Panc1 (cell line): Measurements from ENCODE around the gene ARHGAP45. TPM values are rescaled to one million over a fixed set of nuclear protein-coding genes. Genes with fewer than 3 reads are reported as not detected.

ENCODE experiments used
- ATAC-seq: fragments of 200-7000 bp; cut with Tn5 transposase; 2 replicates; pipeline ENCODE4 v1.9.1; 2020; ENCODE audit warnings: mild to moderate bottlenecking, moderate library complexity
- BruUV-seq: library from RNA; stranded (reverse); fragments of 400-500 nt; replicated peaks from 2 replicates; lab custom pipeline; 2021; lab: Mats Ljungman, UMichigan
- CTCF ChIA-PET: fragments of 300-600 bp; sonication (Branson Sonifier 250); formaldehyde crosslinking; loops from one replicate; lab custom pipeline; 2022; ENCODE audit warnings: antibody characterized with exemption; lab: Charles Lee
- POLR2A ChIA-PET: fragments of 300-600 bp; sonication (Branson Sonifier 250); formaldehyde crosslinking; loops from one replicate; lab custom pipeline; 2022; ENCODE audit warnings: antibody characterized with exemption; lab: Charles Lee
- DNase-seq: peaks from one replicate; pipeline ENCODE4 v3.0.0-alpha.2; 2010; ENCODE audit warnings: low read depth, low spot score
- H3K27ac ChIP-seq: 2 replicates; pipeline ENCODE4 v1.5.1; 2011; ENCODE audit warnings: mild to moderate bottlenecking, low read length, inconsistent platforms
- H3K27me3 ChIP-seq: fragments of 200-500 bp; sonication (Bioruptor generic); 2 replicates; pipeline ENCODE4 v1.6.0; 2014; ENCODE audit warnings: low read length, inconsistent platforms; ENCODE audit not compliant: control insufficient read depth, insufficient read depth
- H3K36me3 ChIP-seq: fragments of 200-500 bp; sonication (Bioruptor generic); 2 replicates; pipeline ENCODE4 v1.5.1; 2014; ENCODE audit warnings: inconsistent platforms, mild to moderate bottlenecking, low read length, moderate library complexity; ENCODE audit not compliant: control insufficient read depth, insufficient read depth
- H3K4me1 ChIP-seq: 2 replicates; pipeline ENCODE4 v1.5.1; 2011; ENCODE audit warnings: inconsistent platforms, mild to moderate bottlenecking, low read length, moderate library complexity; ENCODE audit not compliant: control insufficient read depth, insufficient read depth
- H3K4me3 ChIP-seq, 2 experiments: 2 replicates each; pipeline ENCODE4 v1.5.1; 2011 to 2012; ENCODE audit warnings: low read depth in 2 of 2, low read length in 2 of 2, mild to moderate bottlenecking in 2 of 2, inconsistent platforms in 1 of 2, moderate library complexity in 1 of 2
- H3K9me3 ChIP-seq: fragments of 200-500 bp; sonication (Bioruptor generic); 2 replicates; pipeline ENCODE4 v1.5.1; 2014; ENCODE audit warnings: low read depth, mild to moderate bottlenecking, inconsistent platforms, low read length, moderate library complexity; ENCODE audit not compliant: control insufficient read depth, insufficient read depth
- POLR2AphosphoS5 ChIP-seq: IDR thresholded peaks from 2 replicates; pipeline ENCODE4 v1.6.1; 2012; ENCODE audit warnings: mild to moderate bottlenecking, low read depth, low read length, moderate library complexity
- REST ChIP-seq, 2 experiments: IDR thresholded peaks; 2 replicates each; pipeline ENCODE4 v1.6.1; 2011 to 2012; ENCODE audit warnings: low read depth in 2 of 2, control low read depth in 1 of 2, low read length in 1 of 2, mild to moderate bottlenecking in 1 of 2, moderate library complexity in 1 of 2; ENCODE audit not compliant: insufficient read depth in 1 of 2
- SIN3A ChIP-seq: IDR thresholded peaks from 2 replicates; pipeline ENCODE4 v1.6.1; 2012; ENCODE audit warnings: low read depth, mild to moderate bottlenecking, low read length, moderate library complexity, borderline replicate concordance; ENCODE audit not compliant: insufficient read depth
- TCF7L2 ChIP-seq: IDR thresholded peaks from 2 replicates; pipeline ENCODE4 v1.6.1; 2011; ENCODE audit warnings: mild to moderate bottlenecking, low read depth, low read length, inconsistent platforms
- in situ Hi-C: cut with HindIII; loops from 2 replicates; pipeline ENCODE4 v1.10.0; 2016; ENCODE audit warnings: low sequenced_read_pairs, low pct_unique_long_range_greater_than_20kb
- intact Hi-C: fragments of 100-400 bp; cut with micrococcal nuclease; formaldehyde crosslinking; loops from one replicate; pipeline ENCODE4 v1.10.0; 2022; ENCODE audit not compliant: unreplicated experiment
- total RNA-seq: library from RNA; stranded (reverse); gene quantifications from one replicate; pipeline ENCODE4 v1.2.1, GENCODE V29; 2021; ENCODE audit not compliant: unreplicated experiment
- TF ChIP-seq, protein P1 (sequence below): fragments of 450-650 bp; IDR thresholded peaks from 2 replicates; pipeline ENCODE4 v1.5.1; 2017; ENCODE audit warnings: mild to moderate bottlenecking

The ARHGAP45 gene
- total RNA-seq, 1 experiment from 2014 or later: 27.8 TPM

- no TSS peak for BruUV-seq
- Histone ChIP-seq H3K9me3 (no peaks in the 10 kb centered on the region), H3K27ac (no peak overlapping the region), H3K27me3 (no peaks in the 10 kb centered on the region), H3K4me3 (no peak overlapping the region), H3K36me3 (no peaks in the 10 kb centered on the region), H3K4me1 (peaks cover 8% of the 10 kb centered on the region)
- ChIA-PET POLR2A (interaction anchor here (0.7 kb wide), 1 partner anchor 11 kb away, joined by 5 read pairs; no protein-coding TSS in a partner anchor), CTCF (interaction anchor here (0.6 kb wide), 1 partner anchor 35 kb away, joined by 7 read pairs; no protein-coding TSS in a partner anchor)
- peak; percentile 44; the same call in 1 of the 2 replicates for TF ChIP-seq TCF7L2
- TF ChIP-seq, protein P1, sequence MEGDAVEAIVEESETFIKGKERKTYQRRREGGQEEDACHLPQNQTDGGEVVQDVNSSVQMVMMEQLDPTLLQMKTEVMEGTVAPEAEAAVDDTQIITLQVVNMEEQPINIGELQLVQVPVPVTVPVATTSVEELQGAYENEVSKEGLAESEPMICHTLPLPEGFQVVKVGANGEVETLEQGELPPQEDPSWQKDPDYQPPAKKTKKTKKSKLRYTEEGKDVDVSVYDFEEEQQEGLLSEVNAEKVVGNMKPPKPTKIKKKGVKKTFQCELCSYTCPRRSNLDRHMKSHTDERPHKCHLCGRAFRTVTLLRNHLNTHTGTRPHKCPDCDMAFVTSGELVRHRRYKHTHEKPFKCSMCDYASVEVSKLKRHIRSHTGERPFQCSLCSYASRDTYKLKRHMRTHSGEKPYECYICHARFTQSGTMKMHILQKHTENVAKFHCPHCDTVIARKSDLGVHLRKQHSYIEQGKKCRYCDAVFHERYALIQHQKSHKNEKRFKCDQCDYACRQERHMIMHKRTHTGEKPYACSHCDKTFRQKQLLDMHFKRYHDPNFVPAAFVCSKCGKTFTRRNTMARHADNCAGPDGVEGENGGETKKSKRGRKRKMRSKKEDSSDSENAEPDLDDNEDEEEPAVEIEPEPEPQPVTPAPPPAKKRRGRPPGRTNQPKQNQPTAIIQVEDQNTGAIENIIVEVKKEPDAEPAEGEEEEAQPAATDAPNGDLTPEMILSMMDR: no peak
- intact Hi-C loops: no loop called here
- ATAC-seq (no peak), DNase-seq (no peak)
- in situ Hi-C loops: no loop called here
Measured at GRCh38 chr19:1076951-1077350, 10.0 kb downstream of the ARHGAP45 start.

DNA sequence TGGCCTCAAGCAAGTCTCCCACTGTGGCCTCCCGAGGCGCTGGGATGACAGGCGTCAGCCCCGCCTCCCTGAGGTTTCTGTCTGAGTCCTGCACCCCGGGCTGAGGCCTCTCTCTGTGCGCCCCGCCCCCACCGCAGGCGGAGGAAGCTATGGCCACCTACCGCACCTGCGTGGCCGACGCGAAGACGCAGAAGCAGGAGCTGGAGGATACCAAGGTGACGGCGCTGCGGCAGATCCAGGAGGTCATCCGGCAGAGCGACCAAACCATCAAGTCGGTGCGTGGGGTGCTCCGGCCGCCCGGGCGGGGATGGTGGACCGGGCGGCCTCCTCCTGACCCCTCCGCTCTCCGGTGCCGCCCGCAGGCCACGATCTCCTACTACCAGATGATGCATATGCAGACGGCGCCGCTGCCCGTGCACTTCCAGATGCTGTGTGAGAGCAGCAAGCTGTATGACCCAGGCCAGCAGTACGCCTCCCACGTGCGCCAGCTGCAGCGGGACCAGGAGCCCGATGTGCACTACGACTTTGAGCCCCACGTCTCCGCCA lies 12.7 kb downstream of the ARHGAP45 start:
- Histone ChIP-seq H3K36me3 (no peaks in the 10 kb centered on the region), H3K9me3 (no peaks in the 10 kb centered on the region), H3K4me3 (no peak overlapping the region), H3K27me3 (no peaks in the 10 kb centered on the region), H3K27ac (no peak overlapping the region), H3K4me1 (peaks cover 4% of the 10 kb centered on the region)
- intact Hi-C loops (no loop called here), in situ Hi-C loops (no loop called here)
- ChIA-PET CTCF (no interaction called here), POLR2A (interaction anchor here (0.6 kb wide), 1 partner anchor 89 kb away, joined by 8 read pairs; no protein-coding TSS in a partner anchor)
- DNase-seq (no peak), ATAC-seq (no peak)
- BruUV-seq: no TSS peak
- no peak for TF ChIP-seq SIN3A
- TF ChIP-seq, protein P1: no peak
- no peak for TF ChIP-seq TCF7L2
- TF ChIP-seq POLR2AphosphoS5: no peak
- TF ChIP-seq REST (IDR thresholded peaks at IDR 0.05; ENCODE audit: insufficient read depth in 1 of 2, low read depth in 2 of 2, low read length in 1 of 2): no peak
